ENCODE results near the gene EDC3. TPM values are rescaled to one million over a fixed set of nuclear protein-coding genes. Genes with fewer than 3 reads are reported as not detected.
A peak's percentile ranks its signal among the peaks of the same experiment; 100 is the strongest.

Gene EDC3
- total and polyA plus RNA-seq, 9 of the 15 experiments (the other 6 are each of a cell fraction or from before 2014, with no cell fraction given): 11.7 to 63.9 (median 32.8) TPM

GRCh38 chr15:74615508-74616365, 80.1 kb downstream of the EDC3 start, which contains the start of gene CLK3 (continued):
- TF ChIP-seq CXXC5 (CRISPR knock-in tag; IDR thresholded peaks at IDR 0.05) (peak; percentile 94), ILF3 (IDR thresholded peaks at IDR 0.05; ENCODE audit: borderline replicate concordance) (peak; percentile 78; the same call in 1 of the 2 replicates), JUN (IDR thresholded peaks at IDR 0.05; ENCODE audit: borderline replicate concordance, low read depth, low read length) (0 out of 2 replicates have a peak, but pooled peaks have one; percentile 13), JUN (CRISPR knock-in tag; IDR thresholded peaks at IDR 0.05; ENCODE audit: borderline replicate concordance) (peak; percentile 77; the same call in 1 of the 2 replicates), ZBTB8A (IDR thresholded peaks at IDR 0.05; ENCODE audit: partially characterized antibody) (no peak), CHD1 (IDR thresholded peaks at IDR 0.05; ENCODE audit: low read length) (peak; percentile 83), TFE3 (CRISPR knock-in tag; IDR thresholded peaks at IDR 0.05) (no peak), ZNF407 (IDR thresholded peaks at IDR 0.05; ENCODE audit: low read depth) (no peak), ZNF699 (CRISPR knock-in tag; IDR thresholded peaks at IDR 0.05; ENCODE audit: insufficient replicate concordance) (no peak), TBP (optimal IDR thresholded peaks at IDR 0.05; ENCODE audit: low read depth, low read length) (peak; percentile 67), CREBBP (IDR thresholded peaks at IDR 0.05; ENCODE audit: low read depth, low read length) (no peak), MYBL2 (IDR thresholded peaks at IDR 0.05; ENCODE audit: low read depth) (no peak), MYBL2 (CRISPR knock-in tag; IDR thresholded peaks at IDR 0.05; ENCODE audit: borderline replicate concordance) (no peak), NFRKB (IDR thresholded peaks at IDR 0.05; ENCODE audit: low read depth) (no peak), ZNF280A (IDR thresholded peaks at IDR 0.05; ENCODE audit: low read depth, partially characterized antibody) (no peak), MXI1 (IDR thresholded peaks at IDR 0.05; ENCODE audit: low read depth, low read length) (no peak; the same call in 1 of the 2 replicates)

Data from K562 (cell line).